ENCODE results near the gene ZPBP2.

GRCh38 chr17:39899215-39899614, 31.2 kb downstream of the ZPBP2 start:
- TF ChIP-seq CTCF (optimal IDR thresholded peaks at IDR 0.05 in 1 of 3, IDR thresholded peaks at IDR 0.05 in 1 of 3, conservative IDR thresholded peaks at IDR 0.05 in 1 of 3; ENCODE audit: extremely low read depth in 1 of 3, insufficient read depth in 2 of 3, low read length in 3 of 3) = no peak
- TF ChIP-seq EZH2 (IDR thresholded peaks at IDR 0.05; ENCODE audit: low read length) = no peak

All from keratinocyte (primary cell).